ENCODE measurements around the gene PRR5L. TPM values are rescaled to one million over a fixed set of nuclear protein-coding genes. Genes with fewer than 3 reads are reported as not detected.
A peak's percentile ranks its signal among the peaks of the same experiment; 100 is the strongest.

PRR5L gene
- total RNA-seq, 1 experiment from 2014 or later: 23.9 TPM

- DNase-seq (ENCODE audit: unreplicated experiment): no peak
- no peaks in the 10 kb centered on the region for H3K9me3 Mint-ChIP-seq (ENCODE audit: unreplicated experiment)
- peaks cover 9% of the 10 kb centered on the region for H3K4me1 Mint-ChIP-seq (ENCODE audit: insufficient read depth, unreplicated experiment)
- intact Hi-C loops (cut with micrococcal nuclease): no loop called here
- BruUV-seq (replicated peaks): no TSS peak
- no peak overlapping the region for H3K4me3 Mint-ChIP-seq (ENCODE audit: unreplicated experiment)
- ChIA-PET CTCF (interaction anchor here (0.6 kb wide), 1 partner anchor 78 kb away, joined by 3 read pairs; no protein-coding TSS in a partner anchor), POLR2A (interaction anchor here (0.7 to 2.0 kb wide), 5 partner anchors 11 to 123 kb away, joined by 3 to 12 read pairs (median 3); no protein-coding TSS in a partner anchor)
- peaks cover 25% of the 10 kb centered on the region for H3K36me3 Mint-ChIP-seq (ENCODE audit: insufficient read depth, unreplicated experiment)
- peak overlapping the region; percentile 82 for H3K27ac Mint-ChIP-seq (ENCODE audit: low read depth, unreplicated experiment)
- H3K27me3 Mint-ChIP-seq (ENCODE audit: insufficient read depth, unreplicated experiment): no peaks in the 10 kb centered on the region
- TF ChIP-seq CTCF (IDR thresholded peaks at IDR 0.05; ENCODE audit: unreplicated experiment): no peak
Measured at GRCh38 chr11:36419791-36420424, 123.8 kb downstream of the PRR5L start.

- Mint-ChIP-seq H3K4me1 (ENCODE audit: insufficient read depth, unreplicated experiment) (peaks cover 22% of the 10 kb centered on the region), H3K27me3 (ENCODE audit: insufficient read depth, unreplicated experiment) (no peaks in the 10 kb centered on the region), H3K36me3 (ENCODE audit: insufficient read depth, unreplicated experiment) (peaks cover 25% of the 10 kb centered on the region), H3K27ac (ENCODE audit: low read depth, unreplicated experiment) (peak overlapping the region; percentile 82), H3K4me3 (ENCODE audit: unreplicated experiment) (no peak overlapping the region), H3K9me3 (ENCODE audit: unreplicated experiment) (no peaks in the 10 kb centered on the region)
- DNase-seq (ENCODE audit: unreplicated experiment): no peak
- ChIA-PET CTCF (interaction anchor here (0.7 to 1.4 kb wide), 3 partner anchors 55 to 171 kb away, joined by 3 to 5 read pairs (median 3); no protein-coding TSS in a partner anchor), POLR2A (interaction anchor here (0.6 to 2.0 kb wide), 4 partner anchors 9 to 396 kb away, joined by 3 to 12 read pairs (median 4); no protein-coding TSS in a partner anchor)
- no TSS peak for BruUV-seq (replicated peaks)
- intact Hi-C loops (cut with micrococcal nuclease): no loop called here
- TF ChIP-seq CTCF (IDR thresholded peaks at IDR 0.05; ENCODE audit: unreplicated experiment): no peak
Measured at GRCh38 chr11:36421546-36422155, 125.6 kb downstream of the PRR5L start.

- no peaks in the 10 kb centered on the region for H3K27me3 Mint-ChIP-seq (ENCODE audit: insufficient read depth, unreplicated experiment)
- H3K4me3 Mint-ChIP-seq (ENCODE audit: unreplicated experiment): no peak overlapping the region
- H3K36me3 Mint-ChIP-seq (ENCODE audit: insufficient read depth, unreplicated experiment): peaks cover 15% of the 10 kb centered on the region
- POLR2A ChIA-PET: interaction anchor here (1.0 kb wide), 1 partner anchor 49 kb away, joined by 3 read pairs; no protein-coding TSS in a partner anchor
- no TSS peak for BruUV-seq (replicated peaks)
- CTCF ChIA-PET: no interaction called here
- H3K9me3 Mint-ChIP-seq (ENCODE audit: unreplicated experiment): no peaks in the 10 kb centered on the region
- intact Hi-C loops (cut with micrococcal nuclease): no loop called here
- peak; percentile 70 for DNase-seq (ENCODE audit: unreplicated experiment)
- peak overlapping the region; percentile 10 for H3K27ac Mint-ChIP-seq (ENCODE audit: low read depth, unreplicated experiment)
- TF ChIP-seq CTCF (IDR thresholded peaks at IDR 0.05; ENCODE audit: unreplicated experiment): no peak
- peaks cover 31% of the 10 kb centered on the region for H3K4me1 Mint-ChIP-seq (ENCODE audit: insufficient read depth, unreplicated experiment)
Measured at GRCh38 chr11:36425561-36426081, 129.5 kb downstream of the PRR5L start.

- H3K4me3 Mint-ChIP-seq (ENCODE audit: unreplicated experiment): no peak overlapping the region
- H3K27me3 Mint-ChIP-seq (ENCODE audit: insufficient read depth, unreplicated experiment): no peaks in the 10 kb centered on the region
- POLR2A ChIA-PET: interaction anchor here (1.0 kb wide), 1 partner anchor 48 kb away, joined by 3 read pairs; no protein-coding TSS in a partner anchor
- H3K27ac Mint-ChIP-seq (ENCODE audit: low read depth, unreplicated experiment): peak overlapping the region; percentile 10
- CTCF ChIA-PET: interaction anchor here (1.0 kb wide), 2 partner anchors 53 to 67 kb away, joined by 4 to 7 read pairs; no protein-coding TSS in a partner anchor
- TF ChIP-seq CTCF (IDR thresholded peaks at IDR 0.05; ENCODE audit: unreplicated experiment): no peak
- no peak for DNase-seq (ENCODE audit: unreplicated experiment)
- intact Hi-C loops (cut with micrococcal nuclease): no loop called here
- no TSS peak for BruUV-seq (replicated peaks)
- H3K4me1 Mint-ChIP-seq (ENCODE audit: insufficient read depth, unreplicated experiment): peaks cover 30% of the 10 kb centered on the region
- H3K9me3 Mint-ChIP-seq (ENCODE audit: unreplicated experiment): no peaks in the 10 kb centered on the region
- H3K36me3 Mint-ChIP-seq (ENCODE audit: insufficient read depth, unreplicated experiment): peaks cover 19% of the 10 kb centered on the region
Measured at GRCh38 chr11:36426226-36426848, 130.2 kb downstream of the PRR5L start.

Measured in MCF 10A (cell line).